Inferior parietal cortex (tissue), 1 donor: ENCODE measurements around the gene CDK14.

Experiments
- DNase-seq: peaks from one replicate; pipeline ENCODE4 v3.0.0-alpha.2; 2016; ENCODE audit errors: extremely low spot score

The CDK14 gene

DNA sequence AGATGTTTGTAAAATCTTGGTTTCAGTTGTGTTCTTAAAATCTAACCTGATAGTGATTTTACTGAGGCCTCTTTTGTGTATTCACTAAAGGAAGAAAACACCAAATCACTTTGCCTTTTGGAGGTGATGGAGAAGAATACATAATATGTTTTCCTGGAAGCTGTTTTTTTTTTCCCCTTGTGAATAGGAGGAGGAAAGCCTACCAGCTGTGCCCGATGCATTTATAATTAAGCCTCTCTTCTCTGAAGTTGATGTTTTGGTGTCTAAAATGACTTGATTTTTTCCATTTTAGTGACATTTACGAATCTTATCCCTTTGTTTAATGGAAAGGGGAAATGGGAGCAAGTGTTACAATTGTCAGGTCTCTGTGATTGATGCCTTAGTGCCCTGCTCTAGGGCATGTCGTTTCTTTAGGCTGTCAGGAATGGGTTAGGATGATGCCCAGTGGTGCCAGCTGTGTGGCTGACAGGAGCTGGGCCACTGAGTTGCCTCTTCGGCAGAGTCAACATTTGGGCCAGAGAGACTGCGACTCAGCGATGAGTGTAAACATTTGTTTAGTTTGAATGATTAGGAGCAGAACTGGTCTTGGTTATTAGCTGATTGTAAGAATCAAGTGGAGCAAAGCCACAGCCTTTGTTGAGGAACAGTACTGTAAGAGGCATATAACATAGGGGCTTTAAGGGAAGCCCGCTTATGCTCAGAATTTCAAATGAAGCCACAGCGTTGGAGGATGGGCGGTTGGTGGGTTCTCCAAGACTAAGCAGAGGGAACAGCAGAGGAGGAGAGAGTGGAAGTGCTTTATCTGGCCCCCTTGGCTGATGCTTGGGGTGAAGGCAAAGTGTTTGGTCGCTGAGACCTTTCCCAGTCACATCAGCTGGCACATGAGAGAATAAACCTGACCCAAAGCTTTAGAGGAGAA lies 81.6 kb downstream of the CDK14 start:
- DNase-seq, result no peak

DNA sequence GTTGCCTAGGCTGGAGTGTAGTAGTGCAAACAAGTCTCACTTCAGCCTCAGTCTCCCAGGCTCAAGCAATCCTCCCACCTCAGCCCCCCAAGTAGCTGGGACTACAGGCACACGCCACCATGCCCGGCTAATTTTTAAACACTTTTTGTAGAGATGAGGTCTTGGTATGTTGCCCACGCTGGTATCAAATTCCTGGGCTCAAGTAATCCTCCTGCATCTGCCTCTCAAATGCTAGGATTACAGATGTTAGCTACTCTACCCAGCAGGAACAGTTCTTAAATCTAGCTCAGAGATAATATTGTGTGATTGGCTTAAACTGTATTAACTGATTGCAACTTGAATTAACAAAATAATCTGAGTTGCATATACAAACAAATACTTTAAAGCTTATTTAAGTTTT lies 82.9 kb downstream of the CDK14 start:
- DNase-seq, result no peak

DNA sequence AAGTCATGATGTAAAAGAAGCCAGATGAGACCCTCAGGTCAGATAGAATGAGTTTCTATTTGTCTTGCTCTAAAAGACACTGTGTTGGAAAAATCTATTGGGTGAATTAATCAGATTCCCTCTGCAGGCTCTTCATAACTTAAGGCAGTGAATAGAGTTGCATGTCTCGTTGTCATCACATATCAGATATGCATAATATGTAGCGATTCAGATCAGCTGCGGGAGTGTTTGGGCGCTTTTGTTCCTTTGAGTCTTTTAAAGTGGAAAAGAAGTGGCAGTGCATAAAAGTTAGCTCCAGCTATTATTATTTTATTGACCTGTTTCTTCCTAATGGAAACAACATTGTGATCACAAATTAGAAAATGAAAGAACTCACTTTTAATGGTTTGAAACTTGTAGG lies 84.4 kb downstream of the CDK14 start:
- no peak for DNase-seq

DNA sequence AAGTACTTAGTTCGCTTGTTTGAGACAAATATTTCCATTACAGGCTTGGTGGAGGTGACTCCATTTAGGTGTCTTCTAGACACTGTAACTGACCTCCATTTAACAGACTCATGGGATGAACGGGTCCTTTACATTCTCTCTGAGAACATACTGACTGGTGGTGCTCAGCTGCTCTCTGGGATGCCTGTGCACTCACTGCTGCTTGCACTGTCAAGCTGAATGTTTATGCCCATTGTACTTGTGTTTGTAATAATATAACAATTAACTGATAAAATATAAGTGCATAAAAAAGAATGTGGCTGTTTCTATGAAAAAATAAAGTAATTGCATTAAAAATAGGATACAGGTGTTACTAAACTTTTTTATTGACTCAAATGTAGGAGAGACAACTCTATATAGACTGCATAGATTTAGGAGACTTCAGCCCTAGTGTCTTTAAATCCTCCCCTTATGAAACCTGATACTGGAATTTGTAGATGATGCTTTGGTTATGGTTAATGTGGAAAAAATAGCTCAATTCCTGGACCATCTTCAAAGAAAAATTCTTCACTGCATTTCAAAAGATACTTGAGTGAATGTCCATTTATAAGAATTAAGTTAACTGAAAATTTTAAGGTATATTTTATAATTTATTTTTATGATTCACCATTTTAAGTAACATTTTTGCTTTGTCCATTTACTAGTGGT lies 85.4 kb downstream of the CDK14 start:
- no peak for DNase-seq

DNA sequence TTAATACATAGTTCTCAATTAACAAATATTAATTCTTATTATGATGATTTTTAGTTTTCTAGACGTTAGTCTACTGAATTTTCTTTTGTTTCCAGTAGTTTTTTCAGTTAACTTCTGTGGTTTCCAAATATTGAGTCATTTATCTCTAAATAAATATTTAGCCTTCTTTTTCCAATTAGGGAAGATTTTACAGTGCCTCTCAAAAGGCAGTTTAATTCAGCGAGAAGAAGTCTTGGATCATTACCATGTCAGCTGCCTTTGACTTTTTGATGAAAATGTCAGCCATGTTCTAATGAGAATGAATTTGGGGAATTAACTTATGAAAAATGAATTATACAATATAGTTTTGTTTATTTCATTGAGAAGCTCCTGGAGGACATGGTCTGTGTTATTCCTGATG lies 90.0 kb downstream of the CDK14 start:
- no peak for DNase-seq

DNA sequence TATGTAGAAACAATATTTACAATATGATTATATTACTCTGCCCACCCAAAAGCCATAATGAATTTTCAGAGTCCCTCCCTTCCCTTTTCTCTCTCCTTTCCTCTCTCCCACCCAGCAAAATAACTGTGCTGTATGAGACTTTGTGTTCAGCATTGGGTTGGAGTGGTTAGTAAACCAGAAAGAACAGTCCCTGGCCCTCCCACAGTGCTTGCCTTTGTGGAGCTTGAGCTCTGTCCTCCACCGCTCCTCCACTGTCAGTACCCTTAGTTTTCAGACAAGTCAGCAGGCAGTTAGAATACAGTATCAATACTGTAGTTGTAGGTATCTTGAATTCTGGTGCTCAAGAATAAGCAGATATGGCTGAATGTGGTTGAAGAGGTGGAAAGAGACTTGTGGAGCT lies 92.7 kb downstream of the CDK14 start:
- DNase-seq, result no peak

DNA sequence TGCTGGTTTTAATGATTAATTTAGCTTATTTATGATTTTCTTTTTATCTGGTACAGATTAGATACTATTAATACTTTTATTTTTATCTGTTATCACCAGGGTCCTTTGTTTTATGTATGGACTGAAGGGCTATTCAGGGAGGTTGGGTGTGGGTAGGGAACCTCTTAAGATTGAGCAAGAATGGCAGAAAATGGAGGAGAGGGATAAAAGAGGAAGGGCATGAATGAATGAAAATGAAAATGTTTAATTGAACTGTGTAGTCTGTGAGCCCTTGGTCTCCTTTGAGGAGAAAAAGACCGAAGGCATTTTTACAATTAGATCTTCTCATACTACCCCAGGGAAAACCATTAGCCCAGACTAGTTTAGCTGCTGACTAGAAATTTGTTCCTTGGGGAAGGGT lies 93.1 kb downstream of the CDK14 start:
- no peak for DNase-seq

DNA sequence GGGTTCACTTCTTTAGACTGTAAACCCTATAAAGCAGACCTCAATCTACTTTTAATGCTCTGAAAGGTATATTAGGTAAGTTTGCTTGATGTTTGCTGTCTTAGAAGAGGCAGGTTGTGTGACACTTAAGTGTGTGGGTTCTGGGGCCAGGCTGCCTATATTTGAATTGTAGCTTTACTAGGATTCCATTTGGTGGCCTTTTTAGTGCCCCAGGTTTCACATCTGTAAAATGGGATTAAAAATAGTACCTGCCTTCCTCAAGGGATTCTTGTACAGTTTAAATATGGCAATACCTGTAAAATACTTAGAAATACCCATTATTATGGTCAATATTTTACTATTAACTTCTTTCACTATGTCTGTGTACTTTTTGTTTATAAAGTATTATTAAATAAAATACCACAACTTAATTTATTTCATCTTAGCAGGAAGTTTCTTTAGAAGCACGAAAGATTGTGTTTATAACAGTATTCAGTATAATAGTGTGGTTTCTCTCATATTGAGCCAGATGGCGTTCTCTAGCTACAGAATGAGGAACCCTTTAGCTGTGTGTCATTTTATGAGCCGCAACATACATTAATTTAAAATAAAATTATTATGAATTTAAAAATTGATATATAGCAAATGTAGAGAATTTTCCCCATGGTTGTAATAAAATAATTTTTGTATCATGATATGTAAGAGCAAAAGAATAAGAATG lies 94.2 kb downstream of the CDK14 start:
- no peak for DNase-seq

DNA sequence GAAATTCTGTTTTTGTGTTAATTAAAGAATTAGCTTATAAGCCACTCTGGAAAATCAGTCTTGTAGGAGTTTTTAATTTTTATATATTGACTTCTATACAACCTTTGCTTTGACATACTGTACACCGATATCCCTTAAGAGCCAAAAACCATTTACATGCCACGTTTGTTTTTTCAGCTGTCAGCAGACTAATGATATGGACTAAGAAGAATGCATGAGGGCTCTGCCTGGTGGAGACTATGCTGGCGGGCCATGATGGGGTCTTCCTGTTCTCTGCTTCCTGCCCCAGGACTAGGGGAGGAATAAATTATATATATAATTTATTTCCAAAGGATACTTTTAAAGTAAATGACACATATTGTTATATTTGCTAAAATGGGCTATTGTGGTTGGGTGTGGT lies 96.3 kb downstream of the CDK14 start:
- no peak for DNase-seq

DNA sequence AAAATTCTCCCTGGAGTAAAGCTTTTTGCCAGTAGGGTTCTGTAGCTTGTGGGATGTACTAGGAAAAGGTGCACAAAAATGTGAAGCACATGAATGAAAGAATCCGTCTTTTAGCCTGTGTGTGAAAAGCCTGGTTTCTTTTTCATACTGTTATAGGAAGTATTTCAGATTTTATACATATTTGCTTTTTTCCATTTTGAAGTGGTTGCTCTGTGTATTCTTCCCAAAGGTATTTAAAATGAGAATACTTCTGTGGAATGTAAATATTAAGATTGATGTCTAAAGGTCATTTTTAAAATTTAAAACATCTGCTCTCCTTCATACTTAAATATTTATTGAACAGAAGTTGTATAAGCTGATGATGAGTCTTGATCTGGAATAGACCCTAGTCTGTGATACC lies 96.8 kb downstream of the CDK14 start:
- no peak for DNase-seq

DNA sequence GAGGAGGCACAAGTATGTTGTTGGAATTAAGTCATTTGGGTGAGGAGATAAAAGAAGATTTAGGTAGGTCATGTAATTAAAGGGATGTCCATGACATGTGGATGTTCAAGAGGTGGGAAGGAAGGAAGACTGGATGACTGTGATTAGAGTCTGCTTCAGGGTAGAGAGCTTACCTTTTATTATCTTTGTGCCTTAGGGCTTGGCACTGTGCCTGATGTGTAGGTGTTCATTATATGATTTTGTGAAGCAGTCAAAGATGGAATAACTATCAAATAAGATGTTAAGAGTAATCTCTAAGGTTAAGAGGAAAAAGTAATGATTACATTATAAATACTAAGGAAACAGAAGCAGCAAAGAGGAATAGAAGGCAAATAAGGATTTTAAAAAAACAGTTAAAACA lies 97.8 kb downstream of the CDK14 start:
- no peak for DNase-seq

DNA sequence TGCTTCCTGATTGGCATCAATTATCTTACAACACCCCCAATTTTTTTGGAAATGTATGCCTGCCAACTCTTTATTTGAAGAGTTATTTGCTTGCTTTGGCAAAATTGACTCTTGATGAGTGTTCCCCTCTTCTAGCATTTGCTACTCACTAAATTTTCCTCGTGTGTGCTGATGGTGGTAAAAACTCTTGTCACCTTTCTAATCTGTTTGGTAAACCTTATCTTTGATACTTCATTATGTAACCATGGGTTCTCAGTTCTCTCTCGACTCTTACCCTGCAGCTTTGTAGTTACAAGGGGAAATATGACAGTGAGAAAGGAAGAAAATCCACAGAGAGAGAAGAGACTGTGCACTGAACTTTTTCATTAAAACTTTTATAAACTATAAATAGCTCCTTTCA lies 102.5 kb downstream of the CDK14 start:
- no peak for DNase-seq

DNA sequence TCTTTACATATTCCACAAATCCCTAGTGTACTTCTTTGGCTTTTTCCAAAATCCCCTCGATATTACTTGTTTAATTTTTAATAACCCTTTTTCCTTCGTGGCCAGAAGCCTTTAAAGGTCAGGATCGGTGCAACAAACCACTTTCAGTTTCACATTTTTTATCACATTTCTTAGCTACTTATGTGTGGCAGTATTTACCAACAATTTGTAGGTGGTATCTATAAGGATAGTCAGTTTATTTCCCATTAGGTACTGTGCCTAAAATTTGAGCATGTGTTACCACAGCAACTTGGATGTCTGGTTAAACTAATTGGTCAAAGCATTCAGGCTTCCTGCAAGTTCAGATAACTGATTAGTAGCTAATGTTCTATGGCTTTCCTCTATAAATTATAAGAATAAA lies 104.9 kb downstream of the CDK14 start:
- no peak for DNase-seq

DNA sequence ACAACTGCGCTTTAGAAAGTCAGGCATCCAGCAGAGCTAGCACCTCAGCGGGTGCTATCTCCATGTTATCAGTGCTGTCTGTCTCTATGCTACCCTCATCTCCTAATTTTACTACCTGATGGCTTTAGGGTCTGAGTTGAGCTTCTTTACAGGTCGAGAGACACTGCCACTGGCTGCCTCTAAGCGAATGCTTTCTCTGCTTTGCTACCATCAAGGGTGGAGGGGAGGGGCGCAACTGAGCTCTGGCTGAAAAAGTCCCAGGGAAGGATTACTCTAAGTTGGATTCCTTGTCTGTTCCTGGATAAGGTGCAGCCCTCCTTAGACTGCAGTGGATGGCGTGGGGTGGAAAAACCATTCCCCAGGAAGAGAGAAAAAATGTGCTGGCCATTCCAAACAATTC lies 105.7 kb downstream of the CDK14 start:
- DNase-seq, result no peak

DNA sequence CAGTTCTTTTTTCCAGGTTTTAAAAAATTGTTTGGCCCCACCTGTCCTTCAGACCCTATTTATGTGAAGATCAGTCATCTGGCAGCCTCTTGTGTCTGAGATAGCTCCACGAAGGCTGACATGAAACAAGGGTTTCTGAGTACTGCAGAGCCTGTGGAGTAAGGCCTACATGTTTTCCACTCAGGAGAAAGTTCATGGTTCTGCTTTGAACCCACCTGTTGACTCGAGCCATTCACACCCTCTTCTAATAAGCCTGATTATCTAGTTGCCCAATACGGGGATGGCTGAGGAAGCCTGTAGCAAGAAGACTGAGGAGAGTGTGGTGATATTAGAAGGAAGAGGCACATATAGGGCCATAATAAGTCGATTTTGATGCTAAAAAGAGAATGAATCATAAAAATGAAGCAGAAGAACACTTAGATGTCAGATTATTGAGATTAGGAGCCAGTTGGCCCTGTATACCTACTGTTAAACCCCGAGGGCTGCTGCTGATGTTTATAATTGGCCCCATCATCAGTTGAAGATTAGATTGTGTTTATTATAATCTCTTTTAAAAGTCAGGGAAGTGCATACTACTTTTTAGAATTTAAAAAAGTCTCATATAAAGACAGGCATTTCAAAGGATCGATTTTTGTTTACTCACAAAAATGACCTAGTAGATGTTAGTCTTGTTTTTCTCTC lies 109.4 kb downstream of the CDK14 start:
- DNase-seq, result no peak

DNA sequence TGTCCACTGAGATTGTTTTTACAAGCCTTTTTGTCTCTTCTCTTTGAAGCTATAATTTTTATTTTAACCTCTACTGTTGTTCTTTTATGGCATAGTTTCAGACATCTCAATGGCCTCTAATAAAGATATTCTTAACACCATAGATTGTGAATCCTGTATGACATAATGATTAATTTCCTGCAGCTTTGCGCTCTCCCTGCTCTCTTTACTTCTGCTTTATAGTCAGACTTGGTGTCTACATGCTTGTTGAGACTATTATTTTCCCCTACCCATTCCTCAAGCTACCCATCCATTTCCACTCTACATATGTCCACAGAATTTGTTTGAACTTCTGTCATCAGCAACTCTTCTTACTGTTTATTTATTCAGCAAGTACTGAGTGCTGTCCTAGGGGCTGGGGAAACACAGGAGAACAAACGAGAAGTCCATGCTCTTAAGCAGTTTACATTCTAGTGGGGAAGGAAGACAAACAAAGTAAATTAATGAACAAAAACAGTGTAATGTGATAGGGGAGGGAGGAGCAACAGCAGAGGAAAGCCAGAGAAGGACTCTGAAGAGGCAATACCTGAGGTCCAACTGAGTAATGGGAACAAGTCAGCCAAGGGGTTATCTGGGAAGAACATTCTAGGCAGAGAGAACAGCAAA lies 110.1 kb downstream of the CDK14 start:
- no peak for DNase-seq

DNA sequence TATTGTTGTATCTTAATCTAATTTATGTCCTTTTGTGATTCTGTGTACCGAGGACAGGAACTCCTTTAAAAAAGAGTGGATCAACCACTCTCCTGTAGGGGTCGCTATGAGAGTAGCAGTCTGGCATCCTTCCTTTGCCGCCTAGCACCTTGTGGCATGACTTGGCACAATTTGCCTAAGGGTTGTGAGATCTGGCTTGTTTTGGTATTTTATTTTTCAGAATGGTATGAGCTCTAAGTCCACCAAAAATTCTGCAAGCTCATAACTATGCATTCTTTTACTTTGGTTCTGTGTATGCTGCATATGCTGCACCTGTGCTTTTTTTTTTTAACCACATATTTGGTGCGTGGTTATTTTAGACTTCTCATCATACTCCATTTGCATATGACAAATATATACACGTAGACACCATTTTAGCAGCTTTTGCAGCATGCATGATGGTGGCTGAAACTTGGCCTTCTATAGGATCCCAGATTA lies 112.8 kb downstream of the CDK14 start:
- DNase-seq, result peak; percentile 79

DNA sequence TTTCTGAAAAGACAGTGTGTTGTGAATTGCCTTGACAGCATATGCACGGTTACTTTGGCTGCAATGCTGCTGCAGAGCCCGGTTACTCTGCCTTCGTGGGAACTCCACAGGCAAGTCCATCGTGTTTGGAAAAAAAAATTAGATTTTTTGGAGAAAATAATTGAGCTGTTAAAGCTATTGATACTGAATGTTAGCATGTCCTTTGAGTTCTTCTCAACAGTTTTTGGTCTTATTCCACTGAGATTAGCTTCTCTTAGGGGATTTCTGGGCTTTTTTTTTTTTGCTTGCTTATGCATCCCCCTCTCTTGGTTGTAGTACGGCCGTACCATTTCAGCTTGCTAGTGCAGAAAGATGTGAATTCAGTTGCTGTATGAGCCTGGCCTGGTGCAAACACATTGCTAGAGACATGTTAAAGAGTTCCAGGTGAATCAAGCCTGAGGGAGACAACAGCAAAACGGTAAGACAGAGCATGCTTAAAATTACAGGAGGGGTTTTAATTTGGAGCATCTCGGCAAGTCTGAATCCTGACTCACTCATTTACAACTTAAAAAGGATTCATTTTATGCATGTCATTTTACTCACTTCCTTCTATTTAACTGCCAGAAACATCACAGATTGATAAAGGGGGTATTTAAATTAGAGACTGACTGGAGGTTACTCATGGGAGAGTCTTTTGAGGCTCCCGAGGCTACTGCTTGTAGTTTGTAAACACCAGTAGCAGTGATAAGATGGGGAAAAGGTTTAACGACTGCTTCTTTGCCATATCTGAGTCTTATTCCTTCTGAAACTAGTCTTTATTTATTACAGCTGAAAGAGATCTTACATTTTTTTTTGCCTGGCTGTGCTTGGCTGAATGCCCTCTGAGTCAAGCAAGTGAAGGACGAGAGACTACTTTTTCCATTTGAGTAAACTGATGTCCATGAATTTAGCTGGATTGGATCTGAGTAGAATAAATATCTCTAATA lies 113.7 kb downstream of the CDK14 start:
- peak; percentile 67 for DNase-seq

DNA sequence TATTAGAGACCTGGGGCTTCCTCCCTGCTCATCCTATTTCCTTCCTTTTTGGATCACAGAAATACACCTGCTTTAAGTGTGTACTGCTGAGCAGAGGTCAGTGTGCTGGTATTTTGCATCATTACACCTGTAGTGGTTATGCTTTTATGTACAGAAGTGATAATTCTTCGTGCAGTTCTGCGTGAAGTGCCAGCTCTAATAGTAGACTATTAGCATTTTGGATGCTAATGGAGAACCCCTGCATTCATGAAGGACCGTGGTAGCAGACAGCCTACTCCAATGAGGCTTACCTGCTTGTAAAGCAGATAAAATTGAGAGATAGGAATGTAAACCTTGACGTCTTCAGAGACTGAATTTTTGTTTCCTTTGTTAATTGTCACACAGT lies 114.3 kb downstream of the CDK14 start:
- DNase-seq, result no peak

DNA sequence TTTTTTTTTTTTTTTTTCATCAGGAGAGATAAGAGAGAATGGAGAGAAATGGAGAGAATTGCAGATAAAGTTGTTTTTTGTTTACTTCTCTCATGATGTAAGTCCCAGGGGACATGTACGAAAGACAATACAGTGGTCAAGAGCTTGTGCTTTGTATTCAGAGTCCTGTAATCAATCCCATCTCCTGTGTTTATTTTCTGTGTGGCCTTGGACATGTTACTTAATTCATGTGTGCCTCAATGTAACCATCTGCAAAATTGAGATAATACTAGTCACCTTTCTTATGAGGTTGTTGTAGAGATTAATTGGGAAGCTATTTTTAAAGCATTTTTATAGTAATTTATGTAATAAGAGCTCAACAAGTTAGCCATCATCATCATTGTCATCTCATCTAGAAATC lies 117.5 kb downstream of the CDK14 start:
- DNase-seq, result no peak
